Endothelial cell (in vitro differentiated cells): ENCODE data around the gene MAML2. TPM values are rescaled to one million over a fixed set of nuclear protein-coding genes. Genes with fewer than 3 reads are reported as not detected.

Experiments used
- DNase-seq: peaks from one replicate; pipeline ENCODE4 v3.0.0; 2021; ENCODE audit warnings: low spot score
- H3K27ac Mint-ChIP-seq: one replicate; pipeline ENCODE4 v1.8.0; 2021; ENCODE audit warnings: mixed read lengths, inconsistent platforms; ENCODE audit not compliant: unreplicated experiment
- H3K27me3 Mint-ChIP-seq: one replicate; pipeline ENCODE4 v1.8.0; 2021; ENCODE audit warnings: mild to moderate bottlenecking, moderate library complexity, mixed read lengths, inconsistent platforms; ENCODE audit not compliant: unreplicated experiment
- H3K36me3 Mint-ChIP-seq: one replicate; pipeline ENCODE4 v1.8.0; 2021; ENCODE audit warnings: mild to moderate bottlenecking, low read depth, mixed read lengths, inconsistent platforms; ENCODE audit not compliant: unreplicated experiment
- H3K4me1 Mint-ChIP-seq: one replicate; pipeline ENCODE4 v1.8.0; 2021; ENCODE audit warnings: mild to moderate bottlenecking, mixed read lengths, inconsistent platforms; ENCODE audit not compliant: unreplicated experiment
- H3K4me3 Mint-ChIP-seq: one replicate; pipeline ENCODE4 v1.8.0; 2021; ENCODE audit warnings: mild to moderate bottlenecking, mixed read lengths, inconsistent platforms; ENCODE audit not compliant: unreplicated experiment
- H3K9me3 Mint-ChIP-seq: one replicate; pipeline ENCODE4 v1.8.0; 2021; ENCODE audit warnings: mixed read lengths, inconsistent platforms; ENCODE audit not compliant: unreplicated experiment
- CTCF ChIP-seq: fragments of 200-600 bp; sonication (generic); IDR thresholded peaks from one replicate; pipeline ENCODE4 v1.5.0; 2021; ENCODE audit warnings: antibody characterized with exemption; ENCODE audit not compliant: unreplicated experiment
- total RNA-seq: library from RNA; stranded (reverse); fragmentation: NEBNext Ultra II Directional; extraction: Animal tissue kit (Norgen Biotek cat#: 25700); gene quantifications from one replicate; pipeline ENCODE4 v1.2.1, GENCODE V29; 2021; ENCODE audit not compliant: unreplicated experiment

Gene MAML2
- total RNA-seq, 1 donor from 2014 or later = 6.2 TPM

- Mint-ChIP-seq H3K27ac (no peak overlapping the region), H3K4me1 (no peaks in the 10 kb centered on the region), H3K4me3 (no peak overlapping the region), H3K27me3 (no peaks in the 10 kb centered on the region), H3K9me3 (no peaks in the 10 kb centered on the region), H3K36me3 (no peaks in the 10 kb centered on the region)
- no peak for DNase-seq
- TF ChIP-seq CTCF = no peak
These were observed 62.6 kb downstream of the MAML2 start for GRCh38 chr11:96280444-96280843.

- Mint-ChIP-seq H3K27ac (no peak overlapping the region), H3K27me3 (no peaks in the 10 kb centered on the region), H3K9me3 (no peaks in the 10 kb centered on the region), H3K4me1 (no peaks in the 10 kb centered on the region), H3K4me3 (no peak overlapping the region), H3K36me3 (no peaks in the 10 kb centered on the region)
- no peak for DNase-seq
- no peak for TF ChIP-seq CTCF
These were observed 63.1 kb downstream of the MAML2 start for GRCh38 chr11:96279896-96280290.

GRCh38 chr11:96279018-96279895 lies 63.7 kb downstream of the MAML2 start:
- Mint-ChIP-seq H3K4me1 (no peaks in the 10 kb centered on the region), H3K27ac (no peak overlapping the region), H3K27me3 (no peaks in the 10 kb centered on the region), H3K36me3 (no peaks in the 10 kb centered on the region), H3K4me3 (no peak overlapping the region), H3K9me3 (no peaks in the 10 kb centered on the region)
- no peak for TF ChIP-seq CTCF
- no peak for DNase-seq

GRCh38 chr11:96278039-96278897 lies 64.7 kb downstream of the MAML2 start:
- Mint-ChIP-seq H3K36me3 (no peaks in the 10 kb centered on the region), H3K4me3 (no peak overlapping the region), H3K4me1 (no peaks in the 10 kb centered on the region), H3K27ac (no peak overlapping the region), H3K9me3 (no peaks in the 10 kb centered on the region), H3K27me3 (no peaks in the 10 kb centered on the region)
- no peak for TF ChIP-seq CTCF
- DNase-seq = no peak

- no peak for DNase-seq
- no peak overlapping the region for H3K4me3 Mint-ChIP-seq
- no peaks in the 10 kb centered on the region for H3K36me3 Mint-ChIP-seq
- H3K4me1 Mint-ChIP-seq = no peaks in the 10 kb centered on the region
- H3K27ac Mint-ChIP-seq = no peak overlapping the region
- TF ChIP-seq CTCF = no peak
- H3K9me3 Mint-ChIP-seq = no peaks in the 10 kb centered on the region
- H3K27me3 Mint-ChIP-seq = no peaks in the 10 kb centered on the region
These were observed 65.3 kb downstream of the MAML2 start for GRCh38 chr11:96277696-96278038.
